ENCODE measurements around the gene MMP15.

Gene MMP15

DNA sequence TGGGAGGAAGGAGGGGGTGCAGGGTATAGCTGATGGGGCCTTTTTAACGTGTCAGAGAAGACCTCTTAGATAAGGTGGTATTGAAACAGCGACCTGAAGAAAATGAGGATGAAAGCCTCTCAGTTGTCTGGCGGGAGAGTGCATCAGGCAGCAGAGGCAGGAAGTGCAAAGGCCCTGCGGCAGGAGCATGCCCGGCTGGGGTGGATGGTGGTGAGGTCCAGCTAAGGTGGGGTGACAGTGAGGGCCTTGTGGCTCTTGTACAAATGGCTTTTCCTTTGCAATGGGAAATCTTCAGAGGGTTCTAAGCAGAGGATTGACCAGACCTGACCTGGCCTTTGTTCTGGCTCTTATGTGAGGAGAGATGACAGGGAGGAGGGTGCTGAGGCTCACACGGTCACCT is 11.4 kb downstream of the MMP15 start:
- no peak for DNase-seq

DNA sequence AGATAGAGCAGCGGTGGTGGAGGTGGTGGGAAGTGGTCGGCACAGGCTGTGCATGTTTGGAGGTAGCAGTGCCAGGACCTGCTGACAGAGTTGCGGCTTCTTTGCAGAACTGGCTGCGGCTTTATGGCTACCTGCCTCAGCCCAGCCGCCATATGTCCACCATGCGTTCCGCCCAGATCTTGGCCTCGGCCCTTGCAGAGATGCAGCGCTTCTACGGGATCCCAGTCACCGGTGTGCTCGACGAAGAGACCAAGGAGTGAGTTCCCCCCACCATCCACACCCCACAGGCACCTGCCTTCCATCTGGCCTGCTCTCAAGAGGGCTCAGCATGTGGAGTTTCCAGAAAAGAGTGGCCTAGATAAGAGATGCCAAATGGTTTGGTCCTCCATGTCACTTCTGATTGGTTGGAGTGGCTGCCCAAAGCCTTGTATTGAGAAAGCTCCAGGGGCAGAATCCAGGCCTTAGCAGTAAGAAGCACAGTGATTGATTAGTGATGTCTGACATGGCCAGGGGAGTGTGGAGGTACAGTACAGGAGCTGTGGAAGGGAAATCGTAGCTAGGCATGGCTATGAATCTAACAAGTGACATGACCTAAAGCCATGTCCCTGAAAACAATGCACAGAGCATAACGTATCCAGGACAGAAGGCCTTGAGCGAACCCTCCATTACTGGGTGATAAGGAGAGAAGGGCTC is 12.0 kb downstream of the MMP15 start:
- no peak for DNase-seq

DNA sequence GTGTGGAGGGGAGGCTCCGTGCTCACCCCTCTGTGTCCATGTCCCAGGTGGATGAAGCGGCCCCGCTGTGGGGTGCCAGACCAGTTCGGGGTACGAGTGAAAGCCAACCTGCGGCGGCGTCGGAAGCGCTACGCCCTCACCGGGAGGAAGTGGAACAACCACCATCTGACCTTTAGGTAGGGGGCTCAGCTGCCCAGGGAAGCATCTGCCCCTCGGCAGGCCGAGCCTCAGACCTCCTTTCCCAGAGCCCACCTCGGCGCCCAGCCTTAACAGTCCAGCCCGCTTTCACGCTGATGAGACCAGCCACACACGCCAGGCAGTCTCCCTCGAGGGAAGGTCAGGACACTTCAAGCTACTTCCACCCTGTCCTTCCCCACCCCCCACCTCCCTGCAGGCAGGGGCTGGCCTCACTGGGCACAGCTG is 12.7 kb downstream of the MMP15 start:
- DNase-seq, result no peak

DNA sequence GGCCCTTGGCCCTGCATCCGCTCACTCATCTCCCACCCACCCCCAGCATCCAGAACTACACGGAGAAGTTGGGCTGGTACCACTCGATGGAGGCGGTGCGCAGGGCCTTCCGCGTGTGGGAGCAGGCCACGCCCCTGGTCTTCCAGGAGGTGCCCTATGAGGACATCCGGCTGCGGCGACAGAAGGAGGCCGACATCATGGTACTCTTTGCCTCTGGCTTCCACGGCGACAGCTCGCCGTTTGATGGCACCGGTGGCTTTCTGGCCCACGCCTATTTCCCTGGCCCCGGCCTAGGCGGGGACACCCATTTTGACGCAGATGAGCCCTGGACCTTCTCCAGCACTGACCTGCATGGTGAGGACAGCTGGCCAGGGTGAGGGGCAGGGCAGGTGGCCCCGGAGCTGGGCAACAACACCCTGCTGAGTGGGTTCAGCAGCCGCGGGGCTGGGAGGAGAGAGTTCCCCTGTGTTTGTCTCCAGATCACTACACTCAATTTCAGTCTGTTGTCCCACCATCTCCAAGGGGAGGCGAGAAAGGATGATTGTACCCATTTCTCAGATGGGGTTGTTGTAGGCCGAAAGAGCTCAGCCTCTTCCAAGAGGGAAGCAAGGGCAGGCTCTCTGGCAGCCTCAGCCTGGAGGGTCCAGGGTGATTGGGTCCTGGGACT is 14.4 kb downstream of the MMP15 start:
- DNase-seq, result no peak

DNA sequence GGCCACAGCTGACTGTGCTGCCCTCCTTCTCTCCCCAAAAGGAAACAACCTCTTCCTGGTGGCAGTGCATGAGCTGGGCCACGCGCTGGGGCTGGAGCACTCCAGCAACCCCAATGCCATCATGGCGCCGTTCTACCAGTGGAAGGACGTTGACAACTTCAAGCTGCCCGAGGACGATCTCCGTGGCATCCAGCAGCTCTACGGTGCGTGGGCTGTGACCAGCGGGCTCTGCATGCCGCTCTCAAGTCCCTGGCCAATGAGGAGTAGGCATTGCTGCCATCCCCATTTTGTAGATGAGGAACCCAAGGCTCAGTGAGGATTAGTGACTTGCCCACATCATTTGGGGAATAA is 14.9 kb downstream of the MMP15 start:
- no peak for DNase-seq

DNA sequence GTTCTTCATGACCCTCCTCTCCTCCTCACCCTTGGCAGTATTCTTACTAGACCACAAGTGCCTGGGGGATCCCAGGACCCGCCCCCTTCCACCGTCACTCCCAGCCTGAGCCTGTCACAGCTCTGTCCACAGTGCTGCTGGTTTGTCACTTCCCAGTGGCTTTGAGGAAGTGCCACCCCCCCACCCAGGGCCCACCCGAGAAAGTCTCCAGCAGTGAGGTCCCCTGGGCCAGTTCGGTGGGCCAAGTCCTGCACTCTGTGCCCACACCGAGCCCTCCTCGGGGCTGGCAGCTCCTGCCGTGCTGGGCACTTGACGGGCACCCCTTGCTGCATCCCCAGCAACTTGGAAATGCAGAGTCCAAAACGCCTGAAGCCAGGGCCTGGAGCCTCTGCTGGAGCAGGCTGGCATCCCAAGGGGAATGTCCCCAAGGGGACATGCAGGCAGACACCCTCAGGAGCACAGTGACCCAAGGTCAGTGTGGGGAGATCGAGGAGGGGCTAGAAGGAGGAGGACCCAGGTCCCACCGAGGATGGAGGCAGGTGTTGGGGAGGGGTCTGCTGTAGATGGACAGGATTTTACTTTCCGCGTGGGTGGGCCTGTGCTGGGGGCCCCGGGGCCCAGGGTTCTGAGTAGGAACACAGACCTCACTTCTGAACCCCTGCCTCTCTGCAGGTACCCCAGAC is 15.5 kb downstream of the MMP15 start:
- DNase-seq, result no peak

DNA sequence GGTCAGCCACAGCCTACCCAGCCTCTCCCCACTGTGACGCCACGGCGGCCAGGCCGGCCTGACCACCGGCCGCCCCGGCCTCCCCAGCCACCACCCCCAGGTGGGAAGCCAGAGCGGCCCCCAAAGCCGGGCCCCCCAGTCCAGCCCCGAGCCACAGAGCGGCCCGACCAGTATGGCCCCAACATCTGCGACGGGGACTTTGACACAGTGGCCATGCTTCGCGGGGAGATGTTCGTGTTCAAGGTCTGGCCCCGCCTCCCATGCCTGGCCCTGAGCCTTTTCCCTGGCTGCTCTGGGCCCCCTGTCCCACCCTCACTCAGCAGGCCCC is 16.0 kb downstream of the MMP15 start:
- DNase-seq, result no peak

DNA sequence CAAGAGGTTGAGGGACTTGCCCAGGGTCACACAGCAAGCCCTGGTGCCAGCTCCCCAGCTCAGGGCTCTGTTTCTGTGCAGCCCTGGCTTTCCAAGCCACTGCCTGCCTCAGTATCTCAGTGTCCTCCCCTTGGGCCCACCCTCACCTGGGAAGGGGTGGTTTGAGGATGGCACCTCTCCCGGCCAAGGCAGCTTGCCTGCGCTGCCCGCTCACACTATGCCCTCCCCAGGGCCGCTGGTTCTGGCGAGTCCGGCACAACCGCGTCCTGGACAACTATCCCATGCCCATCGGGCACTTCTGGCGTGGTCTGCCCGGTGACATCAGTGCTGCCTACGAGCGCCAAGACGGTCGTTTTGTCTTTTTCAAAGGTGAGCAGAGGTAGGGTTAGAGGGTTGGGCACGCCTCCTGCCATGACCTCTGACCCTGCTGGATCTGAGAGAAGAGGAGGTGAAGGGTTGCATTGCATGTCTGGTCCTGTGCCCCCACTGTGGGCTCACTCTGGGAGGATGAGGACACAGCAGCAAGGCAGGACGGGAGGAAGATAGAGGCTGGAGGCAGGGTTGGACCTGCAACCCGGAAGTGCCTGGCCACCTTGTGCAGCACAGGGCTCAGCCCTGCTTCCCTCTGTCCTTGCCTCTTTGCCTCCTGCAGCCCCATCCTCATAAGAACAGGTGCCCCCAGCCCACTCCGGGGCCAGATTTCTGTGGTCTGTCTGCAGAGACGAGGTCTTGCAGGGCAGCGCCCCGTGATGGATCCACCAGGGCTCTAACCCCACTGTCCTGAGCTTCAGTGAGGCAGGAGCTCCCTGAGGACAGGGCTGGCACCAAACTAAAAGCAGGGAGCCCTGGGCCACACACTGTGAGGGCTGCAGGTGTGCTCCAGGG is 16.7 kb downstream of the MMP15 start:
- DNase-seq, result no peak

DNA sequence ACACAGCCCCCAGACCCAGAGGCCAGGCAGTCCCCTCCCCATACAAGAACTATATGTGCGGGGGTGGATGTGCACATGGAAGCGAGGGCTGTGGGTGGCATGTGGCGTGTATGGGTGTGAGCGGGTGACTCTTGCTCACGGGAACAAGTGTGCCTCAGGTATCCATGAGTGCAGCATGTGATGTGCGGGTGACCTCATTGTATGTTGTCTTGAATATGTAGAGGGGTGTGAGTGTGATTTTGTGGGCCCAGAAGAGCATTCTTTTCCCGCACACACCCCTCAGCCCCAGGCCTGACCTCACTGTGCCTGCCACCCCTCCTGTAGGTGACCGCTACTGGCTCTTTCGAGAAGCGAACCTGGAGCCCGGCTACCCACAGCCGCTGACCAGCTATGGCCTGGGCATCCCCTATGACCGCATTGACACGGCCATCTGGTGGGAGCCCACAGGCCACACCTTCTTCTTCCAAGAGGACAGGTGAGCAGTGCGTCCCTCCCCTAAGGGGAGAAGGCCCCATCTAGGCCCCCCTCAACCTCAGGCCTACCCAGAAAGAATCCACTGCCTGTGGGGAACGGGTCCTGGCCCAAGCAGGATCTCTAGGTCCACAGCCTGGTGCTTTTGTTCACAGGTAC is 17.4 kb downstream of the MMP15 start:
- DNase-seq, result no peak

DNA sequence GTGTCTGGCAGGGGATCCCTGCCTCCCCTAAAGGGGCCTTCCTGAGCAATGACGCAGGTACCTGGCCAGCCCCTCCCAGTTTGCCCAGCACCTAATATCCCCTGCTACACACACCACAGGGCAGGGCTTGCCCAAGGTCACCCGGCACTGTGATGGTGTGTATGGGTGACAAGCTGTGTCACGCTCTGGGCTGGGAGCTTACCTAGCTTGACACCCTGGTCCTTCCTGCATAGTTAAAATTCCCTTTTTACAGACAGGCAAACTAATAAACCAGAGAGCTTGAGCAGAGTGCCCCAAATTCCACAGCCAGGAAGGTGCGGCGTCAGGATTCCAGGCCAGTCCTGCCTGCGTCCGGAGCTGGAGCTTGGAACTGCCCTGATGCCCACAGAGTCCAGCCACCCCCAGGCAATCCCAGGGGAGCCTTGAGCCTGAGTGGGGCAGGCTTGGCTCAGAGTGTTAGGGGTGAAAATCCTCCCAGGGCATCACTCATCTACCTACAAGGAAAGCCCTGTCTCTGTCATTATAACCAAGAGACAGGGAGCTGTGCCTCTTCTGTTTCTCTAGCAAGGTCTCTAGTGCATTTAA is 18.1 kb downstream of the MMP15 start:
- no peak for DNase-seq

DNA sequence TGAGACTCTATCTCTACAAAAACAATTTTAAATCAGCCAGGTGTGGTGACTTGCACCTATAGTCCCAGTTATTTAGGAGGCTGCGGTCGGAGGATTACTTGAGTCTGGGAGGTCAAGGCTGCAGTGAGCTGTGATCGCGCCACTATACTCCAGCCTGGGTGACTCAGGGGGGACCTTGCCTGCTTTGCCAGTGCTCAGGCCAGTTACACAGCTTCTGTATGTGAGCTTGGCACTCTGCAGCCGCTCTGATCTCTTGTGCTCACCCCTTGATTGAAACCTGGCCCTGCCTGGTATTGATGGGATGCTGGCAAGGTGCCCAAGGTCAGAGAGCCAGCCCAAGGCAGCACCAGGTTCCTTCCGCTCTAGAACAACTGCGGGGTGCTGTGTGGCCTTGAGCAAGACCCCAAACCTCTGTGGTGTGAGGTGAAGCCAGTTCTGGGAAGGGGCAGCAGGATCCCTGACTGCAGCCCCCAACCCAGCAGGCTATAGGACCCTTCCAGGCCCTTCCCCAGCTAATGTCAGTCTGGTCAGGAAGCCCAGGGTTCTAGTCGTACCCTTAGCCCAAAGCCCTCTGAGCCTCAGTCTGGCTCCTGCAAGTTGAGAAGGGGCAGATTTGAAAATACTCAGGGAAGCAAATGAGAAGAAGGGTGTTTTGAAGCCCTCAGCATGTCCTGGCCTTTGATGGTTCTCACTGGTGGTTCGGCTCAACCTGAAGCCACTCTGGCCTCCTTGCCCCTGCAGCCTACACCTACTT is 18.9 kb downstream of the MMP15 start:
- no peak for DNase-seq

DNA sequence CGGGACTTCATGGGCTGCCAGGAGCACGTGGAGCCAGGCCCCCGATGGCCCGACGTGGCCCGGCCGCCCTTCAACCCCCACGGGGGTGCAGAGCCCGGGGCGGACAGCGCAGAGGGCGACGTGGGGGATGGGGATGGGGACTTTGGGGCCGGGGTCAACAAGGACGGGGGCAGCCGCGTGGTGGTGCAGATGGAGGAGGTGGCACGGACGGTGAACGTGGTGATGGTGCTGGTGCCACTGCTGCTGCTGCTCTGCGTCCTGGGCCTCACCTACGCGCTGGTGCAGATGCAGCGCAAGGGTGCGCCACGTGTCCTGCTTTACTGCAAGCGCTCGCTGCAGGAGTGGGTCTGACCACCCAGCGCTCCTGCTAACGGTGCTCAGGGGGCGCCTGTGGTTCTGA is 19.5 kb downstream of the MMP15 start:
- no peak for DNase-seq

DNA sequence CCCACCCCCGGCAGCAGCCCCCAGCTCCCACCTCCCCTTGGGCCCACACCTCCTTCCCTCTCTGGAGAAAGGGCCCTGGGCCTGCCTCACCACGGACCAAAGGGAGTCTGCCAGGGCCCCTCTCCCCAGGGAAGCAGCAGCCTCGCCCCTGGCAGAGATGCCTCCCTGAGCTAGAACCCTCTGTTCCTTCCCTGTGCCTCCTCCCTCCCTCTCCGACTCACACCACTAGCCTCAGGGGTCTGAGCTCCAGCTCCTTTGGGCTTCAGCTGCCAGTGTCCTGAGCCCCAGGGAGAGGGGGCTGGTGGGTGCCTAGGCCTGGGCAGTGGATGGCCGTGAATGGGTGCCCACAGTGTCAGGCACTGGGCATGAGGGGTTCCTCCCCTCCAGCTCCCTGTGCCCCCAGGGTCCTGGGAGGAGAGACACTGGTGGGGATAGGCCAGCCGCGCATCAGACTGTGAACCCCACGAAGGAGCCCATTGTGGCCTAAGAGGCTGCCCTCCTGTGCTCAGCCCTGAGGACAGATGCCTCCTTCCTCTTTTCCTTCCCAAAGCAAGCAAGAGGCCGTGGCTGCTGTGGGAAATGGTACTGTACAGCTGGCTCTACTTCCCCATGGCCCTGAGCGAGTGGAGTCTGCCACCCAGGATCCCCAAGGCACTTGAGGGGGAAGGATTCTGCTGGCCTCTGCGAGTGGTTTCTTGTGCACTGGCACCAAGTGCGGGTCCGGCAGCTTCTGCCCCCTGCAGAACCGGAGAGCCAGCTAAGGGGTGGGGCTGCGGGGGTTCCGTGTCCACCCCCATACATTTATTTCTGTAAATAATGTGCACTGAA is 20.7 kb downstream of the MMP15 start:
- DNase-seq, result no peak

DNA sequence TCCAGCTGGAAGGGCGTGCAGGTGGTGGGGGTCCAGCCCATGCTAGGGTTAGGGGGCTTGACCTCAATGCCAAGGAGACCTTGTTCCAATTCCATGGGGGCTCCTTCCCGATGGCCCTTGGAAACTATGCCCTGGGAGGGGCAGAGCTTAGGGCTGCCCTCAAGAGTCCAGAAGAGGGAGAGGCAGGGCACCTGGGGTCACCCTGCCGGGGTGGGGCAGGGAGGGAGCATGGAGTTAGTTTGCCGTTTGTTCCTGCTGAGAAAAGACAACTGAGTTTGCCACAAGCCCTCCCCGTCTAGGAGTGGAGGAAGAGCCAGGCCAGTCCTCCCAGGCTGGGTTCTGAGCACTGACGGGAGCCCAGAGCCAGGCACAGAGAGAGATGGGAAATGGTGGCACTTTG is 21.4 kb downstream of the MMP15 start:
- no peak for DNase-seq

DNA sequence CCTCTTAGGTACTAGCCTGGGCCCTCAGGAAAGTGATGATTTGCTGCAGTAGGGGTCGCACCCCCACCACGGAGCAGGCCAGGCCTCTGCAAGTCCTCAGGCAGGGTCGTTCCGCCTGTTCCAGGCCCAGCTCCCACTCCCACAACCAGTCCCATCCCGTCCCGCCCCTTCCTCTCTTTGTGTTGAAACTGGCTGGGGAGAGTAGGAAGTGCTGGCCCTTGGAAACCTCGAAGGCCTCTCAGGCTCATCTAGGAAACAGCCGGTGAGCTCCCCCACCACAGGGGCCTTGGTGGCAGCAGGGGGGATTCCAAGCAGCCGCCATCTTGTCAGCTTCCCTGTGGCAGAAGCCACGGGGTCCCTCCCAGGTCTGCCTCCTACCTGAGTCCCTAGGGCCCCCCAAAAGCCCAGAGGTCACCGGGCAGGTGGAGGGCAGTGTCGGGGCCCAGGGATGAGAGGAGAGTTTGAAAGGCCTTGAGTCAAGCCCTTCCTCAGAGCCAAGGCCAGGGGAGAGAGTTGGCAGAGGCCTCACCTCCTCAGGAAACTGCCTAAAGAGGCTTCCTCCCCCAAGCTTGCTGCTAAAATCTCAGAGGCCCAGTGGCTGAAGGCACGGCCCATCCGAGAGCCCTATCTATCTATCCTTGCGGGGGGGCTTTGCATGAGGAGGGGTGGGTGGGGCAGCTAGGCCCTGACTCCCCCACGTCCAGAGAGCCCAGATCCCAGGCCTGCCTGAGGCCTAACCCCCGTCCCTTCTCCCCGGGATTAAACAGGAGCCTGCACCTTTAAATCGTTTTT is 22.2 kb downstream of the MMP15 start:
- DNase-seq, result no peak

DNA sequence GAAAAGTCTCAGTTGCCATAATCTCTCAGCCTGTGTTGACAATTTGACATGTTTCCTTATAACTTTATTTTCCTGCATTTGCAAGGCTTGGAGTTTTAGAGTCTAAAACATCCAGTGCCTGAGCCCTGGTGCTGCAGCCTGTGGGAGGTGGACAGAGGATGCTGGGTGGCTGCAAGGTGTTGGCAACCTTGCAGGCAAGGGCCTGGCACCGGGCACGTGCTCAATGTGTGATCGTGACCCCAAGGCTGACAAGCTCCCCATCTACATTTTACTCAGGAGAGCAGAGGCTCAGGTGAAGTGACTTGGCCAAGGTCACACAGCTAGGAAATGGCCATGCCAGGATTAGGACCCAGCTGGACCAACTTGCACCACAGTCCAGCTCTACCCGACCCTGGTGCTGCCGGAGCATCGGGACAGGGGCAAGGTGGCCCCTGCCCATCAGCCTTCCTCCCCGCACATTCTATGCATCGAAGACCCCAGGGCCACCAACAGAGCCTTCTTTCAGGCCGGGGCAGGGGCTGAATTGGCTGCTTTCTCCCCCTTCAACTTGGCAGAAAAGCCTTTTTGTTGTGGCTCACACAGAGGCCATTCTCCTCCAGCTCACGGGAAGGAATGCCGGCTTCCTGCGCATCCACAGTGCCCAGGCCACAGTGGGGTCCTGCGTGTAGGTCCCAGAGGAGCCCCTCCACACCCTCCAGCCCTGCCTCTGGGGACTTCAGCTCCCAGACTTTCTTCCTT is 23.1 kb downstream of the MMP15 start:
- no peak for DNase-seq

DNA sequence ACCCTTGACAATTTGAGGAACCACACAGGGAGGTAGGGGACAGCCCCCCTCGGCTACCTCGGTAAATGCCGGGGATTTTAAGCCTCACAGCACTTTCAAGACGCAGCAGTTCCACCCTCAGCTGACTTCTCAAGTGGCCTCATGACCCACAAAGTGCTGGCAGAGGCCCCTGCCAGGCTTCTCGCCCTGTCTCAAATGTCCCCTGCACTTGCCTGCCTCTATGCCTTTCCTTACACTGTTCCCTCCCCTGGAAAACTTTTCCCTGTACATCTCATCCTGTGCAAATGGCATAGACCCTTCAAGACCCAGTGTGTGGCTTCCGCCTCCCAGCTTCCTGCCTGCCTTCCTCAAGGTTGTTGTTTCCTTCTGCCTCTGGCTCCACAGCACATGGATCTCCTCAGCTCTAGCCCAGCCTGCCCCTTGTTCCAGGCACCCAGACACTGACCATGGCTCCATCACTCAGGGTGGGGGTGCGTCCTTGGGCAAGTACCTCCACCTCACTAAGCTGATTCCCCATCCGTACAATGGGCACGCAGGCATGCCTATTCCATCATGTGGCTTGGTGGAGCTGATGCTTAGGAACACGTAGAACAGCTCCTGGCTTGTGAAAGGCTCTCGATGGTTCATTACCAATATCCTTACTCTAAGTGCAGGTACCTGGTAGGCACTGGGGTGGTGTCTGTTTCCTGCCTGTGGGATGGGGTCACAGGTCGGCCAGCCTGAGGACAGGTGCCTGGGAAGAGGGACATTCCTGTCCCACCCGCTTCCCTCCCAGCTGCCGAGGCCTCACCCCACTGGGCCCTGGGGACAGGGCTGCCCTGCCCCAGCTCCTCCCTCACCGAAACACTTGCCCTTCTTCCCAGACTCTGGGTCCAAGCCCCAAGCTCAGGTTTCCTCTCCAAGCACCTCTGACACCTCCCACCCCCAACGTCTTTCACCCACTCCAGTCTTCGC is 24.0 kb downstream of the MMP15 start:
- DNase-seq, result no peak

DNA sequence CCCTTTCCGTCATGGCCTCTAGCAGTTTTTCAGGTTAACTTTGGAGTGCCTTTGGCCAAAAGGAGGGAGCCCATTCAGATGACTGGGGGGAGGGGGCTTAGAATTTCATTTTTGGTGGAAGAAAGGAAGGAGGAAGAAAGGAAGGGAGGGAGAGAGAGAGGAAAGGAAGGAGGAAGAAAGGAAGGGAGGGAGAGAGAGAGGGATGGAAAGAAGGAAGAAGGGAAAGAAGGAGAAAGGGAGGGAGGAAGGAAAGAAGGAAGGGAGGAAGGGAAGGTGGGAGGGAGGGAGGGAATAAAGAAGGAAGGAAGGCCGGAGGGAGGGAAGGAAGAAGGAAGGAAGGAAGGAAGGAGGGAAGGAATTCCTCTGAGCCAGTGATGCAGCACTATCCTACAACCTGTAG is 25.7 kb downstream of the MMP15 start:
- no peak for DNase-seq

Measured in activated CD4-positive, CD25-positive, alpha-beta regulatory T cell treated with anti-CD3 and anti-CD28 coated beads, Interleukin-2, amount 50 U/mL, for 72 hours (primary cell).